Aorta (tissue), 5 donors: ENCODE measurements around the gene PLCXD3. TPM values are rescaled to one million over a fixed set of nuclear protein-coding genes. Genes with fewer than 3 reads are reported as not detected.

Source experiments
- ATAC-seq: fragments of 200-7000 bp; cut with Tn5 transposase; one replicate; pipeline ENCODE4 v1.9.1; 2022; ENCODE audit warnings: moderate library complexity; ENCODE audit not compliant: low FRiP score
- DNase-seq, 2 donors: peaks; one replicate each; pipeline ENCODE4 v3.0.0-alpha.2; 2020
- H3K27ac ChIP-seq, 2 donors: one replicate each; pipeline ENCODE4 v1.5.1; 2013; ENCODE audit warnings: low read length in 2 of 2, mild to moderate bottlenecking in 2 of 2, moderate library complexity in 2 of 2, control low read depth in 1 of 2, inconsistent platforms in 1 of 2, low read depth in 1 of 2
- H3K27me3 ChIP-seq, 2 donors: one replicate each; pipeline ENCODE4 v1.6.1; 2013; ENCODE audit warnings: control low read depth in 1 of 2, low read length in 1 of 2, mild to moderate bottlenecking in 1 of 2, moderate library complexity in 1 of 2; ENCODE audit not compliant: insufficient read depth in 2 of 2, control insufficient read depth in 1 of 2
- H3K36me3 ChIP-seq, 2 donors: one replicate each; pipeline ENCODE4 v1.6.1; 2013; ENCODE audit warnings: control low read depth in 1 of 2, low read length in 1 of 2, mild to moderate bottlenecking in 1 of 2; ENCODE audit not compliant: insufficient read depth in 2 of 2, control insufficient read depth in 1 of 2
- H3K4me1 ChIP-seq, 2 donors: one replicate each; pipeline ENCODE4 v1.6.1; 2013; ENCODE audit warnings: low read length in 2 of 2, control low read depth in 1 of 2, mild to moderate bottlenecking in 1 of 2, moderate library complexity in 1 of 2; ENCODE audit not compliant: insufficient read depth in 2 of 2, control insufficient read depth in 1 of 2
- H3K4me3 ChIP-seq, 2 donors: one replicate each; pipeline ENCODE4 v1.5.1; 2013; ENCODE audit warnings: low read length in 2 of 2, control low read depth in 1 of 2, mild to moderate bottlenecking in 1 of 2
- H3K9me3 ChIP-seq: one replicate; pipeline ENCODE4 v1.6.1; 2013; ENCODE audit warnings: mild to moderate bottlenecking, low read length; ENCODE audit not compliant: control insufficient read depth
- WGBS, 2 donors: extraction: QIAGEN DNeasy Blood & Tissue Kit; methylation state at CpG; one replicate each; pipeline ENCODE4 v1.1.7; 2013; 5-methylcytosine and 5-hydroxymethylcytosine counted together
- intact Hi-C, 2 donors: fragments of 100-400 bp; cut with DNase I; formaldehyde crosslinking; loops; one replicate each; pipeline versions ENCODE4 v1.14.2 to v1.15.0; 2022
- long read RNA-seq, 2 donors: library from polyadenylated mRNA; unstranded; transcript quantifications; one replicate each; pipeline ENCODE4 v2.0.0, GENCODE V29; 2020 to 2021
- polyA plus RNA-seq, 2 donors: library from polyadenylated mRNA; stranded (reverse); fragments of 200-250 nt; gene quantifications; one replicate each; pipeline ENCODE4 v1.2.3, GENCODE V29; 2013
- total RNA-seq, 2 donors: library from RNA; stranded (reverse); fragmentation: NEBNext Ultra II Directional; extraction: Animal tissue kit (Norgen Biotek cat#: 25700); gene quantifications; one replicate each; pipeline ENCODE4 v1.2.1, GENCODE V29; 2021
- donor health status: healthy with polysubstance abuse.
- donor health status: Bipolar disorder and iron deficiency.
- donor health status: DM: no; HTN: no; CAD: no.
- donor health status: DM: no; HTN: no; CAD: no.
- donor health status: DM: yes; HTN: yes; CAD: no.

The PLCXD3 gene
- total RNA-seq (10 to 100 TPM; 13.9 to 14.5 TPM), polyA plus RNA-seq (1 to 10 TPM in 1 of 2 donors, under 1 TPM in 1; 0.67 to 2.8 TPM)
- long read RNA-seq, donor 1, full-length matches to known transcripts, result 16 of 33 reads
- long read RNA-seq, donor 1, partial matches to known transcripts, result 1 of 33 reads
- long read RNA-seq, donor 1, other reads (novel, unspliced or antisense), result 16 of 33 reads
- long read RNA-seq, donor 2, full-length matches to known transcripts, result 1 of 10 reads
- long read RNA-seq, donor 2, partial matches to known transcripts, result 1 of 10 reads
- long read RNA-seq, donor 2, other reads (novel, unspliced or antisense), result 8 of 10 reads

- Histone ChIP-seq H3K36me3 (no peaks in the 10 kb centered on the region), H3K27ac (no peak within 1 kb of the TSS), H3K27me3 (no peaks in the 10 kb centered on the region), H3K4me3 (peak within 1 kb of the TSS; percentile 35 to 42), H3K9me3 (no peaks in the 10 kb centered on the region), H3K4me1 (no peaks in the 10 kb centered on the region)
- 0 to 1% methylated on average over 41 of the region's 41 CpGs for WGBS, 2 donors
- ATAC-seq (peak; percentile 83), DNase-seq (peak in 1 of 2 donors; percentile 72)
- intact Hi-C loops, result loop anchor here in 1 of 2 donors (10.0 kb wide), 1 partner anchor 236 kb away; no protein-coding TSS in a partner anchor
Observed at GRCh38 chr5:41510176-41510831, at the start of gene PLCXD3. Gene PLCXD3 (minus strand): TSS chr5:41510601. CDS start chr5:41510526, 75 bp downstream.

GRCh38 chr5:41559184-41559583 is 48.8 kb upstream of the PLCXD3 start:
- Histone ChIP-seq H3K9me3 (no peaks in the 10 kb centered on the region), H3K4me3 (no peak overlapping the region), H3K36me3 (no peaks in the 10 kb centered on the region), H3K27ac (no peak overlapping the region), H3K4me1 (no peaks in the 10 kb centered on the region), H3K27me3 (no peaks in the 10 kb centered on the region)
- no peak for DNase-seq
- intact Hi-C loops, result no loop called here
- ATAC-seq, result no peak
- 30 to 40% methylated on average over 3 of the region's 3 CpGs for WGBS, 2 donors

- no peaks in the 10 kb centered on the region for H3K4me1 ChIP-seq
- WGBS, 2 donors, result 69 to 74% methylated on average over 1 of the region's 1 CpG
- no peaks in the 10 kb centered on the region for H3K36me3 ChIP-seq
- H3K4me3 ChIP-seq, result no peak overlapping the region
- H3K27me3 ChIP-seq, result no peaks in the 10 kb centered on the region
- ATAC-seq (no peak), DNase-seq (no peak)
- no peaks in the 10 kb centered on the region for H3K9me3 ChIP-seq
- intact Hi-C loops, result no loop called here
- H3K27ac ChIP-seq, result no peak overlapping the region
Observed at GRCh38 chr5:41558295-41558694, 47.9 kb upstream of the PLCXD3 start.

GRCh38 chr5:41547991-41548390 is 37.6 kb upstream of the PLCXD3 start:
- Histone ChIP-seq H3K36me3 (no peaks in the 10 kb centered on the region), H3K9me3 (no peaks in the 10 kb centered on the region), H3K27me3 (no peaks in the 10 kb centered on the region), H3K27ac (no peak overlapping the region), H3K4me1 (no peaks in the 10 kb centered on the region), H3K4me3 (no peak overlapping the region)
- intact Hi-C loops, result no loop called here
- no peak for ATAC-seq
- 86 to 89% methylated on average over 1 of the region's 1 CpG for WGBS, 2 donors
- DNase-seq, result no peak

GRCh38 chr5:41542183-41542582 is 31.8 kb upstream of the PLCXD3 start:
- intact Hi-C loops, result no loop called here
- ATAC-seq (no peak), DNase-seq (no peak)
- H3K4me1 ChIP-seq, result no peaks in the 10 kb centered on the region
- H3K27ac ChIP-seq, result no peak overlapping the region
- H3K4me3 ChIP-seq, result no peak overlapping the region
- H3K9me3 ChIP-seq, result peaks cover 3% of the 10 kb centered on the region
- H3K27me3 ChIP-seq, result no peaks in the 10 kb centered on the region
- H3K36me3 ChIP-seq, result no peaks in the 10 kb centered on the region

- DNase-seq, result no peak
- no peak for ATAC-seq
- Histone ChIP-seq H3K27me3 (no peaks in the 10 kb centered on the region), H3K4me1 (no peaks in the 10 kb centered on the region), H3K9me3 (peaks cover 3% of the 10 kb centered on the region), H3K27ac (no peak overlapping the region), H3K36me3 (no peaks in the 10 kb centered on the region), H3K4me3 (no peak overlapping the region)
- intact Hi-C loops, result no loop called here
- WGBS, 2 donors, result 70 to 81% methylated on average over 2 of the region's 2 CpGs
Observed at GRCh38 chr5:41539454-41539853, 29.1 kb upstream of the PLCXD3 start.

GRCh38 chr5:41537581-41537980 is 27.2 kb upstream of the PLCXD3 start:
- no peaks in the 10 kb centered on the region for H3K27me3 ChIP-seq
- H3K9me3 ChIP-seq, result peaks cover 3% of the 10 kb centered on the region
- H3K4me1 ChIP-seq, result no peaks in the 10 kb centered on the region
- no peak overlapping the region for H3K27ac ChIP-seq
- no peak for DNase-seq
- WGBS, 2 donors, result 90 to 92% methylated on average over 4 of the region's 4 CpGs
- ATAC-seq, result no peak
- no peaks in the 10 kb centered on the region for H3K36me3 ChIP-seq
- no peak overlapping the region for H3K4me3 ChIP-seq
- intact Hi-C loops, result no loop called here

- Histone ChIP-seq H3K36me3 (no peaks in the 10 kb centered on the region), H3K4me3 (no peak overlapping the region), H3K27me3 (no peaks in the 10 kb centered on the region), H3K4me1 (no peaks in the 10 kb centered on the region), H3K27ac (no peak overlapping the region), H3K9me3 (no peaks in the 10 kb centered on the region)
- no peak for DNase-seq
- 72 to 88% methylated on average over 1 of the region's 1 CpG for WGBS, 2 donors
- no peak for ATAC-seq
- intact Hi-C loops, result no loop called here
Observed at GRCh38 chr5:41532485-41532884, 22.1 kb upstream of the PLCXD3 start.
